GM12891 (cell line): ENCODE results near the gene GPR21.

Experiments used
- PAX5 ChIP-seq: IDR thresholded peaks from 2 replicates; pipeline ENCODE4 v1.6.1; 2011; ENCODE audit warnings: low read length, moderate library complexity, mild to moderate bottlenecking; ENCODE audit not compliant: insufficient read depth, severe bottlenecking
- POLR2A ChIP-seq: IDR thresholded peaks from 2 replicates; pipeline ENCODE4 v1.6.1; 2011; ENCODE audit warnings: low read depth, low read length, control low read depth
- POLR2AphosphoS5 ChIP-seq: IDR thresholded peaks from 2 replicates; pipeline ENCODE4 v1.6.1; 2011; ENCODE audit warnings: low read depth, low read length, control low read depth
- POU2F2 ChIP-seq: IDR thresholded peaks from 2 replicates; pipeline ENCODE4 v1.6.1; 2011; ENCODE audit warnings: low read depth, mild to moderate bottlenecking, control low read depth, low read length, moderate library complexity
- SPI1 ChIP-seq: IDR thresholded peaks from 2 replicates; pipeline ENCODE4 v1.6.1; 2011; ENCODE audit warnings: low read depth, low read length, control low read depth
- TAF1 ChIP-seq: IDR thresholded peaks from 2 replicates; pipeline ENCODE4 v1.6.1; 2011; ENCODE audit warnings: low read depth, low read length, control low read depth

- TF ChIP-seq POLR2A, result no peak
- TF ChIP-seq POLR2AphosphoS5, result no peak
- no peak for TF ChIP-seq PAX5
- TF ChIP-seq TAF1, result no peak
- no peak for TF ChIP-seq POU2F2
- no peak for TF ChIP-seq SPI1
Measured at GRCh38 chr9:123028973-123029372, 4.5 kb upstream of the GPR21 start.
